Vagina (tissue), 2 donors: ENCODE data around the gene ATG14.

Experiments used
- CTCF ChIP-seq, 3 experiments: fragments of 450-650 bp in 2 of 3; fragments of 200-600 bp in 1 of 3; sonication (generic) in 1 of 3; IDR thresholded peaks; one replicate each; pipeline ENCODE4 v1.5.1; 2017 to 2019; ENCODE audit warnings: antibody characterized with exemption in 3 of 3, mild to moderate bottlenecking in 2 of 3, moderate library complexity in 2 of 3
- POLR2AphosphoS5 ChIP-seq, 2 donors: sonication (generic); formaldehyde crosslinking; IDR thresholded peaks; one replicate each; pipeline ENCODE4 v1.9.0; 2017; ENCODE audit warnings: antibody characterized with exemption in 2 of 2, mild to moderate bottlenecking in 2 of 2, low read depth in 1 of 2; ENCODE audit not compliant: insufficient read depth in 1 of 2

- TF ChIP-seq CTCF (IDR thresholded peaks at IDR 0.05) (no peak), POLR2AphosphoS5 (IDR thresholded peaks at IDR 0.05; ENCODE audit: insufficient read depth in 1 of 2, low read depth in 1 of 2) (no peak)
Measured at GRCh38 chr14:55328317-55328716, 83.3 kb downstream of the ATG14 start.
